AG04449 (cell line): ENCODE results near the gene HS6ST1.

Experiments used
- CTCF ChIA-PET: fragments of 350-600 bp; formaldehyde crosslinking; extraction: SDS; loops from one replicate; lab custom pipeline; 2021; ENCODE audit warnings: antibody characterized with exemption; lab: Yijun Ruan, JAX
- POLR2A ChIA-PET: fragments of 400-600, 350-600 bp; formaldehyde crosslinking; extraction: SDS; loops from one replicate; lab custom pipeline; 2020; ENCODE audit warnings: antibody characterized with exemption, inconsistent platforms; lab: Yijun Ruan, JAX
- DNase-seq: peaks from one replicate; pipeline ENCODE4 v3.0.0-alpha.2; 2010; ENCODE audit warnings: low read depth, low spot score
- H3K4me3 ChIP-seq: 2 replicates; pipeline ENCODE4 v1.5.1; 2011; ENCODE audit warnings: low read depth, mild to moderate bottlenecking, control low read depth, low read length
- CTCF ChIP-seq: IDR thresholded peaks from one replicate; pipeline ENCODE4 v1.5.1; 2011; ENCODE audit warnings: mild to moderate bottlenecking, moderate library complexity, low read length, control low read depth, inconsistent platforms; ENCODE audit not compliant: insufficient read depth; ENCODE audit errors: missing control alignments

HS6ST1 gene

GRCh38 chr2:128350736-128351135 lies 32.1 kb upstream of the HS6ST1 start:
- DNase-seq = no peak
- no peak overlapping the region for H3K4me3 ChIP-seq
- ChIA-PET CTCF (interaction anchor here (1.2 kb wide), 1 partner anchor 11 kb away, joined by 3 read pairs; no protein-coding TSS in a partner anchor), POLR2A (no interaction called here)
- no peak for TF ChIP-seq CTCF

DNA sequence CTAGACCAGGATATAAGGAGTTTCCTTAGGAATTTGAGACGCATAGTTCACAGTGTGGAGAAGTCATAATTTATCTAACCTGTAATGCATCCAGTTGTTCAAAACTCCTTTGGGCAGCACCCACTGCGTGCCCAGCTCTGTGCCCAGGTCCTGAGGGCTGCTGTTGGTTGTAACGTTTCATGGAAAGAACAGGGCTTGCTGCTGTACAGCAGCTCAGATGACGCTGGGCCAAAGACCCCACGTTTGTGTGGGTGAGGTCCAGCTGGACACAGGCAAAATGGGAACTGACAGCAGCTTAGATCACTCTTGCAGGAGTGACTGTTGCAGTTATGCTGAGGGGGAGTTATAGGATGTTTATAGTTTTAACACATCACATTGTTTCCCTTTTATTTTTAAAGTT lies 30.0 kb upstream of the HS6ST1 start:
- ChIA-PET CTCF (no interaction called here), POLR2A (no interaction called here)

GRCh38 chr2:128347701-128348539 lies 29.3 kb upstream of the HS6ST1 start:
- no peak for TF ChIP-seq CTCF
- ChIA-PET POLR2A (interaction anchor here (0.6 to 0.7 kb wide), 3 partner anchors 15 to 216 kb away, joined by 3 to 4 read pairs (median 3); no protein-coding TSS in a partner anchor), CTCF (no interaction called here)
- DNase-seq = no peak
- peak overlapping the region; percentile 9; the same call in 1 of the 2 replicates for H3K4me3 ChIP-seq

More for the DNA sequence above, 30.0 kb upstream of the HS6ST1 start:
- no peak for DNase-seq
- TF ChIP-seq CTCF = no peak
- H3K4me3 ChIP-seq = no peak overlapping the region

- ChIA-PET CTCF (no interaction called here), POLR2A (interaction anchor here (0.7 kb wide), 2 partner anchors 16 to 216 kb away, joined by 3 to 4 read pairs; no protein-coding TSS in a partner anchor)
- no peak for DNase-seq
These were observed 28.5 kb upstream of the HS6ST1 start for GRCh38 chr2:128347171-128347558.

DNA sequence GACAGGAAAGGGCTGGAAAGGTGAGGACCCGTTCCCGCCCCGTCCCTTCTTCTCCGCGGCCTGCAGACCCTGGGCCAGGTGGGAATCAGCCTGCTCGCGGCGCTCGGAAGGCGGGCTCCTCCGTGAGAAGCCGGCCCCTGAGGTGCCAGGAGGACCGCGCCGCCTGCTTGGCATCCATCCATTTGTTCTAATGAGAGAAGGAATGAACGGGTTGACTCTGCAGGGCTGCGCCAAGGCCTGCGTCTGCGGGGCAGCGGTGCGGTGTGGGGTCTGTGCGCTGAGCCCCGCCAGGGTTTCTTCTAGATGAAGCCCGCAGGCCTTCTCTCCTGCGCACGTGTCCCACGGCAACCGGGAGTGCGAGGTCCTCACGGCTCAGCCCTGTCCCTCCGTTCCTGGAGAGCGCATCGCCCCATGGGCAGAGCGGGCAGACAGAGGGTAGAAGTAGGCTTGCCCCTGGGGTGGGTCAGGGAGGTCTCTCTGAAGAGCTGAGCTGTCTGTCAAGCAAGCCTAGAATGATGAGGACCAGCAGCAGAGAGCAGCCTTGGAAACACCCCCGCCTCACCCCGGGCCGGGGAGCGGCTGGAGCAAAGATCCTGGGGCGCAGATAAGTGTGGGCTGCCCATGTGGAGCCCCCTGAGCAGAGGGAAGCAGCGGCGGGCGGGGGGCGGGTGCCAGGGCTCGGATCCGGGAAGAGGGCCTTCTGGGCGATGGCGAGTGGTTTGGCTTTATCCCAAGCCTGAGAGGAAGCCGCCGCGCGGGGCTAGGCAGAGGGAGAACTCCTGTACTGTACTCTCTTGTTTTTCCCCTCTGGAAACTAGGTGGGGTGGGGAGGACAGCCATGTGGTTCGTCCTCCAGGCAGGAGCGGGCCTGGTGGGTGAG lies 27.9 kb upstream of the HS6ST1 start:
- ChIA-PET CTCF (no interaction called here), POLR2A (no interaction called here)
- no peak for TF ChIP-seq CTCF
- no peak overlapping the region for H3K4me3 ChIP-seq
- no peak for DNase-seq

More at GRCh38 chr2:128347171-128347558, 28.5 kb upstream of the HS6ST1 start:
- TF ChIP-seq CTCF = no peak
- no peak overlapping the region for H3K4me3 ChIP-seq
